PFSK-1 (cell line): ENCODE measurements around the gene NFIX.

Source experiments
- FOXP2 ChIP-seq: optimal IDR thresholded peaks from 2 replicates; pipeline ENCODE3; 2011; ENCODE audit warnings: borderline replicate concordance, control low read depth, inconsistent platforms; ENCODE audit not compliant: insufficient read depth; ENCODE audit errors: extremely low read length, extremely low read depth
- POLR2AphosphoS5 ChIP-seq: IDR thresholded peaks from 2 replicates; pipeline ENCODE4 v1.6.1; 2012; ENCODE audit warnings: low read depth, mild to moderate bottlenecking, control low read depth, low read length, moderate library complexity
- REST ChIP-seq, 2 experiments: IDR thresholded peaks; 2 replicates each; pipeline versions ENCODE4 v1.6.1 to v1.8.0; 2011 to 2012; ENCODE audit warnings: low read depth in 2 of 2, low read length in 2 of 2, control low read depth in 1 of 2, inconsistent platforms in 1 of 2, mild to moderate bottlenecking in 1 of 2, moderate library complexity in 1 of 2; ENCODE audit not compliant: insufficient read depth in 1 of 2
- SIN3A ChIP-seq: IDR thresholded peaks from 2 replicates; pipeline ENCODE4 v1.6.1; 2012; ENCODE audit warnings: mild to moderate bottlenecking, low read length, moderate library complexity, borderline replicate concordance; ENCODE audit not compliant: insufficient read depth
- TAF1 ChIP-seq: IDR thresholded peaks from 2 replicates; pipeline ENCODE4 v1.6.1; 2012; ENCODE audit warnings: low read length, control low read depth, borderline replicate concordance; ENCODE audit not compliant: insufficient read depth

Gene NFIX

GRCh38 chr19:13063461-13064091 is 68.3 kb downstream of the NFIX start:
- no peak for TF ChIP-seq POLR2AphosphoS5
- TF ChIP-seq TAF1 = no peak
- TF ChIP-seq REST (IDR thresholded peaks at IDR 0.05; ENCODE audit: insufficient read depth in 1 of 2, low read depth in 2 of 2, low read length in 2 of 2) = no peak
- no peak for TF ChIP-seq SIN3A
- TF ChIP-seq FOXP2 = no peak

- TF ChIP-seq FOXP2 (no peak), REST (IDR thresholded peaks at IDR 0.05; ENCODE audit: insufficient read depth in 1 of 2, low read depth in 2 of 2, low read length in 2 of 2) (no peak), TAF1 (no peak), SIN3A (no peak), POLR2AphosphoS5 (no peak)
These were observed 68.8 kb downstream of the NFIX start for GRCh38 chr19:13064092-13064489.

- TF ChIP-seq POLR2AphosphoS5 (no peak), FOXP2 (no peak), REST (IDR thresholded peaks at IDR 0.05; ENCODE audit: insufficient read depth in 1 of 2, low read depth in 2 of 2, low read length in 2 of 2) (no peak), SIN3A (no peak), TAF1 (no peak)
These were observed 71.0 kb downstream of the NFIX start for GRCh38 chr19:13066226-13066625.

GRCh38 chr19:13066933-13067807 is 71.9 kb downstream of the NFIX start:
- TF ChIP-seq TAF1 (no peak), SIN3A (no peak), POLR2AphosphoS5 (no peak)

GRCh38 chr19:13068085-13068846 is 73.0 kb downstream of the NFIX start:
- TF ChIP-seq TAF1 = no peak
- no peak for TF ChIP-seq SIN3A
- no peak for TF ChIP-seq REST (IDR thresholded peaks at IDR 0.05; ENCODE audit: insufficient read depth in 1 of 2, low read depth in 2 of 2, low read length in 2 of 2)
- TF ChIP-seq POLR2AphosphoS5 = no peak
- no peak for TF ChIP-seq FOXP2
